ENCODE results near the gene TRANK1. TPM values are rescaled to one million over a fixed set of nuclear protein-coding genes. Genes with fewer than 3 reads are reported as not detected.

TRANK1 gene
- total and polyA plus RNA-seq, 2 of the 8 experiments (the other 6 are each of a cell fraction or from before 2014, with no cell fraction given), result 2.9 to 8.8 TPM

DNA sequence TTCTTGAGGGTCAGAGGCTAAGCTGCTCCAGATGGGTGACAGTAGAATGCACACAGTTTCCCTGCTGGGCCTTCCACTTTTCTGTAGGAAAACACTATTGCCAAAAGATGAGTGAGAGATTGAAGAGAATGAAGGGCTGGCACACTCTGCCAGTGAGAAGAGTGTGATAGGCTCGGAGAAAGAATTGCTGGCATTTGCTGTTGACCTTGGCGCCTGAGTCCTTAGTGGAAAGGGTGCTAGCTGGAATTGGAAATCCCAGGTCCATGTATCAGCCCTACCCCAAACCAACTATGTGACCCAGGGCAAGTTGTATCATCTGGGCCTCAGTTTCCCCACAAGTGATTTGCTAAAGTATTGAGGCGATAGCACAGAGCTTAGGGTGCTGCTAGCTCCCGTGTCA lies 120.4 kb downstream of the TRANK1 start:
- no peaks in the 10 kb centered on the region for H4K20me1 ChIP-seq (replicated peaks in 1 of 2; ENCODE audit: control insufficient read depth in 1 of 2, insufficient read depth in 2 of 2, low read length in 2 of 2)
- peaks cover 0 to 4% (median 1%) of the 10 kb centered on the region in 4 experiments; a peak in 3 of 7 replicates for H3K4me1 ChIP-seq (replicated peaks in 1 of 4; ENCODE audit: control insufficient read depth in 3 of 4, insufficient read depth in 4 of 4, low read length in 3 of 4)
- no peak overlapping the region for H3K18ac ChIP-seq (ENCODE audit: extremely low read depth, low read length)
- no peaks in the 10 kb centered on the region for H3K27me3 ChIP-seq (replicated peaks in 1 of 4; ENCODE audit: control insufficient read depth in 3 of 4, extremely low read depth in 1 of 4, insufficient read depth in 3 of 4, low read length in 3 of 4)
- H4K91ac ChIP-seq (replicated peaks; ENCODE audit: insufficient read length, low read length), result no peak overlapping the region
- no peaks in the 10 kb centered on the region for H3K36me3 ChIP-seq (ENCODE audit: control insufficient read depth in 2 of 4, insufficient read depth in 4 of 4, low read length in 3 of 4)
- no peak overlapping the region for H3K4me2 ChIP-seq (ENCODE audit: insufficient read depth in 1 of 2, low read depth in 2 of 2, low read length in 2 of 2)
- H3K23me2 ChIP-seq (ENCODE audit: low read depth, low read length), result no peaks in the 10 kb centered on the region; the same call in 1 of the 2 replicates
- 94% methylated on average over 4 of the region's 4 CpGs; no CpG with 5 or more reads in 1 of the 2 experiments for WGBS, 2 experiments (ENCODE audit: extremely low coverage in 1 of 2, insufficient coverage in 1 of 2, insufficient read length in 1 of 2, insufficient replicate concordance in 2 of 2, low coverage in 1 of 2, low lambda C conversion rate in 2 of 2, missing lambda C conversion rate in 1 of 2)
- H3K9me3 ChIP-seq (ENCODE audit: insufficient read depth in 2 of 2, low read depth in 1 of 2, low read length in 1 of 2), result no peaks in the 10 kb centered on the region
- no peak overlapping the region for H2AK5ac ChIP-seq (ENCODE audit: low read depth, low read length)
- no peak overlapping the region for H4K5ac ChIP-seq (ENCODE audit: insufficient read length, low read depth, low read length)
- ChIA-PET CTCF (ENCODE audit: partially characterized antibody) (interaction anchor here (0.6 to 5.1 kb wide), 6 partner anchors 10 to 45 kb away, joined by 3 to 60 read pairs (median 6); no protein-coding TSS in a partner anchor), POLR2A (ENCODE audit: partially characterized antibody) (no interaction called here)
- H3K27ac ChIP-seq (ENCODE audit: low read depth, low read length), result no peak overlapping the region
- H3K56ac ChIP-seq (replicated peaks; ENCODE audit: insufficient read length, low read depth, low read length), result no peak overlapping the region
- H2BK15ac ChIP-seq (ENCODE audit: low read length), result no peak overlapping the region
- H3K4ac ChIP-seq (replicated peaks; ENCODE audit: insufficient read length, low read depth, low read length), result no peak overlapping the region
- H3K79me2 ChIP-seq (ENCODE audit: control insufficient read depth in 1 of 2, insufficient read depth in 2 of 2, low read length in 2 of 2), result no peaks in the 10 kb centered on the region
- H3K4me3 ChIP-seq (ENCODE audit: extremely low read depth in 1 of 4, insufficient read depth in 2 of 4, low read depth in 3 of 4, low read length in 4 of 4), result no peak overlapping the region
- H3K23ac ChIP-seq (ENCODE audit: insufficient read length), result no peak overlapping the region
- no peak overlapping the region for H2BK20ac ChIP-seq (ENCODE audit: low read length)
- H2BK5ac ChIP-seq (ENCODE audit: low read depth, low read length), result no peak overlapping the region
- TF ChIP-seq SP4 (IDR thresholded peaks at IDR 0.05; ENCODE audit: low read length), result no peak
- TF ChIP-seq SUZ12 (IDR thresholded peaks at IDR 0.05; ENCODE audit: low read length), result no peak
- TF ChIP-seq KDM1A (IDR thresholded peaks at IDR 0.05; ENCODE audit: borderline replicate concordance, low read length), result no peak
- no peak for TF ChIP-seq CHD2 (IDR thresholded peaks at IDR 0.05; ENCODE audit: low read length)
- no peak for TF ChIP-seq E2F6 (IDR thresholded peaks at IDR 0.05)
- TF ChIP-seq CTBP2 (IDR thresholded peaks at IDR 0.05; ENCODE audit: borderline replicate concordance, insufficient read depth, insufficient read length, low read length), result no peak
- H3K9ac ChIP-seq (replicated peaks in 1 of 4; ENCODE audit: extremely low read depth in 1 of 4, low read depth in 3 of 4, low read length in 3 of 4), result no peak overlapping the region
- FAIRE-seq, result no peak
- H3K79me1 ChIP-seq (ENCODE audit: low read depth, low read length), result no peaks in the 10 kb centered on the region
- H4K8ac ChIP-seq (ENCODE audit: extremely low read depth, insufficient read depth, low read length), result no peak overlapping the region
- no peak overlapping the region for H2BK120ac ChIP-seq (replicated peaks; ENCODE audit: low read depth, low read length)
- no peak overlapping the region for H3K14ac ChIP-seq (ENCODE audit: insufficient read length)
- no peak for DNase-seq (ENCODE audit: low read depth in 1 of 2, low spot score in 2 of 2)
- H2BK12ac ChIP-seq (ENCODE audit: low read depth, low read length), result no peak overlapping the region
- no peak overlapping the region for H2AFZ ChIP-seq (ENCODE audit: low read length)

Data from H1 (cell line).